Measurements from ENCODE around the gene PRDM11.

Gene PRDM11

DNA sequence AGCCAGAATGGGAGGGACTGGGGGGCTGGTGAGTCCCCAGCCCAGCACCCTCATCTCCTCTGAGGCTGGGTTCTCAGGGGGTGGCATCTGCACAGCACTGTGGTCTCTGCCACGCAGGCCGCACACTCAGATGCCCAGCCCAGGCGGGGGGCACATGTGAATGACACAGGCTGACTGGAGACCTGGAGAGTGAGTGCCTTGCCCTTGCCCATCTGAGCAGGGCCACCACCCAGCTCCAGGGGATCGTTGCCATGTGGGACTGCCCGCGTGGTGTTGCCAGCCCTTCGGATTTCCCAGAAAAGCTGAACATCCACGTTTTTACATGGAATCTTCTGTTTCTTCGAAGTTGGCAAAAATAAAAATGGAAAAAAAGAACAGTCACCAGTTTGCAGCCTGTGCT, 18.9 kb downstream of the PRDM11 start:
- Histone ChIP-seq H3K27me3 (ENCODE audit: insufficient read depth, low read depth) (no peaks in the 10 kb centered on the region), H3K79me2 (ENCODE audit: insufficient read depth, low read depth) (no peaks in the 10 kb centered on the region), H2AFZ (ENCODE audit: low read depth) (no peak overlapping the region), H3K4me3 (IDR thresholded peaks at IDR 0.05; ENCODE audit: insufficient read depth, low read depth, low read length) (no peak overlapping the region), H4K20me1 (ENCODE audit: insufficient read depth) (no peaks in the 10 kb centered on the region), H3K4me2 (no peak overlapping the region), H3K27ac (no peak overlapping the region), H3K4me1 (ENCODE audit: low read depth, poor library complexity, severe bottlenecking) (no peaks in the 10 kb centered on the region), H3K9ac (no peak overlapping the region), H3K36me3 (ENCODE audit: insufficient read depth) (no peaks in the 10 kb centered on the region)
- TF ChIP-seq, protein P1, sequence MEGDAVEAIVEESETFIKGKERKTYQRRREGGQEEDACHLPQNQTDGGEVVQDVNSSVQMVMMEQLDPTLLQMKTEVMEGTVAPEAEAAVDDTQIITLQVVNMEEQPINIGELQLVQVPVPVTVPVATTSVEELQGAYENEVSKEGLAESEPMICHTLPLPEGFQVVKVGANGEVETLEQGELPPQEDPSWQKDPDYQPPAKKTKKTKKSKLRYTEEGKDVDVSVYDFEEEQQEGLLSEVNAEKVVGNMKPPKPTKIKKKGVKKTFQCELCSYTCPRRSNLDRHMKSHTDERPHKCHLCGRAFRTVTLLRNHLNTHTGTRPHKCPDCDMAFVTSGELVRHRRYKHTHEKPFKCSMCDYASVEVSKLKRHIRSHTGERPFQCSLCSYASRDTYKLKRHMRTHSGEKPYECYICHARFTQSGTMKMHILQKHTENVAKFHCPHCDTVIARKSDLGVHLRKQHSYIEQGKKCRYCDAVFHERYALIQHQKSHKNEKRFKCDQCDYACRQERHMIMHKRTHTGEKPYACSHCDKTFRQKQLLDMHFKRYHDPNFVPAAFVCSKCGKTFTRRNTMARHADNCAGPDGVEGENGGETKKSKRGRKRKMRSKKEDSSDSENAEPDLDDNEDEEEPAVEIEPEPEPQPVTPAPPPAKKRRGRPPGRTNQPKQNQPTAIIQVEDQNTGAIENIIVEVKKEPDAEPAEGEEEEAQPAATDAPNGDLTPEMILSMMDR (conservative IDR thresholded peaks at IDR 0.05; ENCODE audit: low read depth, low read length) = no peak

GRCh38 chr11:45165806-45166603, 19.6 kb downstream of the PRDM11 start:
- no peaks in the 10 kb centered on the region for H4K20me1 ChIP-seq (ENCODE audit: insufficient read depth)
- no peaks in the 10 kb centered on the region for H3K79me2 ChIP-seq (ENCODE audit: insufficient read depth, low read depth)
- H3K4me1 ChIP-seq (ENCODE audit: low read depth, poor library complexity, severe bottlenecking) = no peaks in the 10 kb centered on the region
- no peak overlapping the region for H3K4me3 ChIP-seq (IDR thresholded peaks at IDR 0.05; ENCODE audit: insufficient read depth, low read depth, low read length)
- no peak overlapping the region for H3K4me2 ChIP-seq
- no peak overlapping the region for H2AFZ ChIP-seq (ENCODE audit: low read depth)
- no peak overlapping the region for H3K9ac ChIP-seq
- TF ChIP-seq, protein P1 (conservative IDR thresholded peaks at IDR 0.05; ENCODE audit: low read depth, low read length) = no peak
- no peaks in the 10 kb centered on the region for H3K36me3 ChIP-seq (ENCODE audit: insufficient read depth)
- H3K27ac ChIP-seq = no peak overlapping the region
- H3K27me3 ChIP-seq (ENCODE audit: insufficient read depth, low read depth) = no peaks in the 10 kb centered on the region

DNA sequence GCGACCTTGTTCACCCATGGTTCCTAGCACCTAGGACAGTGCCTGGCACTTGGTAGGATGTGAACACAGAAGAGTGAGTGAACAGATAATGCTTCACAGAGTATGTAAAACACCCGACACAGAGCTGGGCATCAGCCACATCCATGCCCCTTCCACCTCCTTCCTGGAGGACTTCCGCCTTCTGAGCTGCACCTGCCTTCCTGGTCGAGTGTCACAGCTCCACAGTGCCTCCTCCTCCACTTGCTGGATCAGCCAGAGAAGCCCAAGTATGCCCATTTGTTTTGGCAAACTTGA, 20.1 kb downstream of the PRDM11 start:
- no peak overlapping the region for H3K4me2 ChIP-seq
- H3K9ac ChIP-seq = no peak overlapping the region
- no peaks in the 10 kb centered on the region for H3K4me1 ChIP-seq (ENCODE audit: low read depth, poor library complexity, severe bottlenecking)
- TF ChIP-seq, protein P1 (conservative IDR thresholded peaks at IDR 0.05; ENCODE audit: low read depth, low read length) = no peak
- no peaks in the 10 kb centered on the region for H4K20me1 ChIP-seq (ENCODE audit: insufficient read depth)
- no peak overlapping the region for H3K4me3 ChIP-seq (IDR thresholded peaks at IDR 0.05; ENCODE audit: insufficient read depth, low read depth, low read length)
- H3K27me3 ChIP-seq (ENCODE audit: insufficient read depth, low read depth) = no peaks in the 10 kb centered on the region
- H3K36me3 ChIP-seq (ENCODE audit: insufficient read depth) = no peaks in the 10 kb centered on the region
- H3K27ac ChIP-seq = no peak overlapping the region
- H3K79me2 ChIP-seq (ENCODE audit: insufficient read depth, low read depth) = no peaks in the 10 kb centered on the region
- H2AFZ ChIP-seq (ENCODE audit: low read depth) = no peak overlapping the region

DNA sequence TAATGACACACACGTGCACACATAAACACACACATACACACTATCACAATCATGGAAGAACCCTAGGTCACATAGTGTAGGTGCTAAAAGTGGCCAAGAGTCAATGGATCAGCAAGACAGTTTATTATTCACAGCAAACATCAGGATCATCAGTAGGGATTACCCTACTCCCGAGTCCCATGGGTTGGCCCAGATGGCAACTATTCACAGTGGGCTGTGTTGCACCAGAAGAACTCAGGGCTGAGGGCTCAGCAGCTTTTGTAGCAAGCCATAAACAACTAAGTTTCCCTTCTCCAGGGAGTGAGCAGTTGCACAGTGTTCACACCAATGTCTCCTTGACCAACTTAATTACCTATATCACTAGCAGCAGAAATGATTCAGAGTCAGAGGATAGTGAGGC, 20.8 kb downstream of the PRDM11 start:
- Histone ChIP-seq H4K20me1 (ENCODE audit: insufficient read depth) (no peaks in the 10 kb centered on the region), H3K4me1 (ENCODE audit: low read depth, poor library complexity, severe bottlenecking) (no peaks in the 10 kb centered on the region), H2AFZ (ENCODE audit: low read depth) (no peak overlapping the region), H3K4me3 (IDR thresholded peaks at IDR 0.05; ENCODE audit: insufficient read depth, low read depth, low read length) (no peak overlapping the region), H3K27ac (no peak overlapping the region), H3K4me2 (no peak overlapping the region), H3K36me3 (ENCODE audit: insufficient read depth) (no peaks in the 10 kb centered on the region), H3K9ac (no peak overlapping the region), H3K79me2 (ENCODE audit: insufficient read depth, low read depth) (no peaks in the 10 kb centered on the region), H3K27me3 (ENCODE audit: insufficient read depth, low read depth) (no peaks in the 10 kb centered on the region)
- TF ChIP-seq, protein P1 (conservative IDR thresholded peaks at IDR 0.05; ENCODE audit: low read depth, low read length) = no peak

Data from KMS-11 (cell line).